Measurements from ENCODE around the gene ATP8B4.

- TF ChIP-seq CTCF (IDR thresholded peaks at IDR 0.05) (no peak), POLR2A (IDR thresholded peaks at IDR 0.05) (no peak)
These were observed 8.3 kb upstream of the ATP8B4 start for GRCh38 chr15:50127255-50127777.
